Neural progenitor cell (in vitro differentiated cells): ENCODE results near the gene COL17A1.

Experiments
- CTCF ChIP-seq: fragments of 200-600 bp; sonication (generic); IDR thresholded peaks from 2 replicates; pipeline ENCODE4 v1.5.1; 2017; ENCODE audit warnings: antibody characterized with exemption, mild to moderate bottlenecking
- EZH2 ChIP-seq: fragments of 200-600 bp; sonication (generic); IDR thresholded peaks from 2 replicates; pipeline ENCODE4 v1.6.1; 2017; ENCODE audit warnings: antibody characterized with exemption, mild to moderate bottlenecking, moderate library complexity

GRCh38 chr10:104028823-104029520 is 56.7 kb downstream of the COL17A1 start:
- TF ChIP-seq CTCF: no peak
- TF ChIP-seq EZH2: no peak
